ENCODE measurements around the gene C4orf36.

The C4orf36 gene

DNA sequence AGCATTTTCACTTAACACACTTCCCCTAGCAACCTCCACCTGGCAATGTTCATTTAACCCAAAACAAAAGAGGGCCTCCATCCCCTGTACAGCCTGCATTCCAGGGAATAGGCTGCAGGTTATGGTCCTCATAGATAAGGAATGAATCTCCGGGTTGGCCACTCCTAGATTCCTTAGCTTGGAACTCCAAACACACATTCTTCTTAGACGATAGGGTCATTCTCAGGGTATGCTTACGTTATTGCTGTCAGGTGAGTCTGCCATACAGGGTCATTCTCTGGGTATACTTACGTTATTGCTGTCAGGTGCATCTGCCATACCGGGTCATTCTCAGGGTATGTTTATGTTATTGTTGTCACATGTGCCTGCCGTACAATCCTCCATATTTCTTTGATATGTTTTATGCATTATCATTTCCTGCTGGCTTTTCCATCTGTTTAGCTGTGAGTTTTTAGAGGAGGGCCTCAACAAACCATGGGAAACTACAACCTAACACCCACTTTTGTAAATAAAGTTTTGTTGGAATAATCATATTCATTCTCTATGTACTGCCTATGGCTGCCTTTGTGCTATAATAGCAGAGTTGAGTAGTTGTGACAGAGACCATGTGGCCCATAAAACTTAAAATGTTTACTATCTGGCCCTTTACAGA, 34.3 kb upstream of the C4orf36 start:
- TF ChIP-seq TEAD4 (IDR thresholded peaks at IDR 0.05): no peak
- TF ChIP-seq, protein P1, sequence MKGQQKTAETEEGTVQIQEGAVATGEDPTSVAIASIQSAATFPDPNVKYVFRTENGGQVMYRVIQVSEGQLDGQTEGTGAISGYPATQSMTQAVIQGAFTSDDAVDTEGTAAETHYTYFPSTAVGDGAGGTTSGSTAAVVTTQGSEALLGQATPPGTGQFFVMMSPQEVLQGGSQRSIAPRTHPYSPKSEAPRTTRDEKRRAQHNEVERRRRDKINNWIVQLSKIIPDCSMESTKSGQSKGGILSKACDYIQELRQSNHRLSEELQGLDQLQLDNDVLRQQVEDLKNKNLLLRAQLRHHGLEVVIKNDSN (IDR thresholded peaks at IDR 0.05): no peak
- no peak for TF ChIP-seq TAF1 (IDR thresholded peaks at IDR 0.05; ENCODE audit: low read depth)
- TF ChIP-seq EGR1 (IDR thresholded peaks at IDR 0.05): no peak
- TF ChIP-seq, protein P2, sequence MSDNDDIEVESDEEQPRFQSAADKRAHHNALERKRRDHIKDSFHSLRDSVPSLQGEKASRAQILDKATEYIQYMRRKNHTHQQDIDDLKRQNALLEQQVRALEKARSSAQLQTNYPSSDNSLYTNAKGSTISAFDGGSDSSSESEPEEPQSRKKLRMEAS (IDR thresholded peaks at IDR 0.05): no peak
- TF ChIP-seq, protein P3, sequence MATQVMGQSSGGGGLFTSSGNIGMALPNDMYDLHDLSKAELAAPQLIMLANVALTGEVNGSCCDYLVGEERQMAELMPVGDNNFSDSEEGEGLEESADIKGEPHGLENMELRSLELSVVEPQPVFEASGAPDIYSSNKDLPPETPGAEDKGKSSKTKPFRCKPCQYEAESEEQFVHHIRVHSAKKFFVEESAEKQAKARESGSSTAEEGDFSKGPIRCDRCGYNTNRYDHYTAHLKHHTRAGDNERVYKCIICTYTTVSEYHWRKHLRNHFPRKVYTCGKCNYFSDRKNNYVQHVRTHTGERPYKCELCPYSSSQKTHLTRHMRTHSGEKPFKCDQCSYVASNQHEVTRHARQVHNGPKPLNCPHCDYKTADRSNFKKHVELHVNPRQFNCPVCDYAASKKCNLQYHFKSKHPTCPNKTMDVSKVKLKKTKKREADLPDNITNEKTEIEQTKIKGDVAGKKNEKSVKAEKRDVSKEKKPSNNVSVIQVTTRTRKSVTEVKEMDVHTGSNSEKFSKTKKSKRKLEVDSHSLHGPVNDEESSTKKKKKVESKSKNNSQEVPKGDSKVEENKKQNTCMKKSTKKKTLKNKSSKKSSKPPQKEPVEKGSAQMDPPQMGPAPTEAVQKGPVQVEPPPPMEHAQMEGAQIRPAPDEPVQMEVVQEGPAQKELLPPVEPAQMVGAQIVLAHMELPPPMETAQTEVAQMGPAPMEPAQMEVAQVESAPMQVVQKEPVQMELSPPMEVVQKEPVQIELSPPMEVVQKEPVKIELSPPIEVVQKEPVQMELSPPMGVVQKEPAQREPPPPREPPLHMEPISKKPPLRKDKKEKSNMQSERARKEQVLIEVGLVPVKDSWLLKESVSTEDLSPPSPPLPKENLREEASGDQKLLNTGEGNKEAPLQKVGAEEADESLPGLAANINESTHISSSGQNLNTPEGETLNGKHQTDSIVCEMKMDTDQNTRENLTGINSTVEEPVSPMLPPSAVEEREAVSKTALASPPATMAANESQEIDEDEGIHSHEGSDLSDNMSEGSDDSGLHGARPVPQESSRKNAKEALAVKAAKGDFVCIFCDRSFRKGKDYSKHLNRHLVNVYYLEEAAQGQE (IDR thresholded peaks at IDR 0.05; ENCODE audit: low read depth): no peak
- TF ChIP-seq EP300 (IDR thresholded peaks at IDR 0.05; ENCODE audit: borderline replicate concordance): no peak
- TF ChIP-seq YY1 (IDR thresholded peaks at IDR 0.05; ENCODE audit: low read depth): no peak
- no peak for TF ChIP-seq RAD21 (IDR thresholded peaks at IDR 0.05; ENCODE audit: low read depth)
- TF ChIP-seq TCF12 (IDR thresholded peaks at IDR 0.05; ENCODE audit: low read depth): no peak

DNA sequence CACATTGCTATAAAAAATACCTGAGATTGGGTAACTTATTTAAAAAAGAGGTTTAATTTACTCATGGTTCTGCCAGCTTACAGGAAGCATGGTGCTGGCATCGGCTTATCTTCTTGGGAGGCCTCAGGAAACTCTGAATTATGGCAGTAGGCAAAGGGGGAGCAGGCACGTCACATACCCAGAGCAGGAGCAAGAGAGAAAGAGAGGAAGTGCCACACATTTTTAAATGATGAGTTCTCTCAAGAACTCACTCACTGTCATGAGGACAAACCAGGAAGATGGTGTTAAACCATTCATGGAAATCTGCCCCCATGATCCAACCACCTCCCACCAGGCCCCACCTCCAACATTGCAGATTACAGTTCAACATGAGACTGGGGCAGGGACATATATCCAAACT, 32.6 kb upstream of the C4orf36 start:
- TF ChIP-seq EP300 (IDR thresholded peaks at IDR 0.05; ENCODE audit: borderline replicate concordance): peak; percentile 24; the same call in 1 of the 2 replicates
- no peak for TF ChIP-seq CREB1 (IDR thresholded peaks at IDR 0.05; ENCODE audit: low read depth)
- TF ChIP-seq TEAD4 (IDR thresholded peaks at IDR 0.05): no peak

DNA sequence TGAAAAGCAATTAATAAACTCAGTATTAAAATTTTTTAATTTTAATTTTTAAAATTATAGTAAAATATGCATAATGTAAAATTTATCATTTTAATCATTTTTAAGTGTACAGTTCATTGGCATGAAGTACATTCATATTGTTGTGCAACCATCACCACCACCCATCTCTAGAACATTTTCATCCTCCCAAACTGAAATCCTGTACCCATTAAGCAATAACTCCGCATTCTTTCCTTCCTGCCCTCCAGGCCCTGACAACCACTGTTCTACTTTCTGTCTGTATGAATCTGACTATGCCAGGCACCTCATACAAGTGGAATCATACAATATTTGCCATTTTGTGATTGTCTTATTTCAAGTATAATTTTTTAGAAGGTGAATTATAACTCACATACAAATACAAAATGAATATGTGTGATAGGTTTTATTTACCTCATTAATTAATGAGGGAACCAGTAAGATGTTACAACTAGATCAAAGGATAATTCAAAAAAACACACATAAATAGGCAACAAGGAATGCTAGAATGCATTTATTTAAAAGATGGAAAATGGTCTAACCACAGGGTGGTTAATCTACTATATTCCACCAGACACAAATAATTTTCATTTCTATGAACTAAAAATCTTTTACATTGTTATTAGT, 29.5 kb upstream of the C4orf36 start:
- no peak for TF ChIP-seq CREB1 (IDR thresholded peaks at IDR 0.05; ENCODE audit: low read depth)

DNA sequence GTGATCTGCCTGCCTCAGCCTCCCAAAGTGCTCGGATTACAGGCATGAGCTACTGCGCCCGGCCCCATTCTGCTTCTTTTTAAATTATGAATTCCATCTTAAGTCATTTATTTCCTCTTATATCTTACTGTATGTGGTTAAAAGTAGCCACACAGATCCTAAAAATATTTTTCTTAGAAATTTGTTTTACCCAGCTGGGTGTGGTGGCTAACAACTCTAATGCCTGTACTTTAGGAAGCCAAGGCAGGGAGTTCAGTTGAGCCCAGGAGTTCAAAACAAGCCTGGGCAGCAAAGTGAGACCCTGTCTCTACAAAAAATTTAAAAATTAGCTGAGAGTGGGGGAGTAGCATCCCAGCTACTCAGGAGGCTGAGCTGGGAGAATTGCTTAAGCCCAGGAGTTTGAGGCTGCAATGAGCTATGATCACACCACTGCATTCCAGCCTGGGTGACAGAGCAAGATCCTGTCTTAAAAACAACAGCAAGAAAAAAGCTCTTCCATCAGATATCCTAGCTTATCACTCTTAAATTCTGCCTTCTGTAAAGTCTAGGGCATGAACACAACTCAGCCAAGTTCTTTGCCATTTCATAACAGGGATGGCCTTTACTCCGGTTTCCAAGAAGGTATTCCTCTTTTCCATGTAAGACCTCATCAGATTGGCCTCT, 27.5 kb upstream of the C4orf36 start:
- TF ChIP-seq CREB1 (IDR thresholded peaks at IDR 0.05; ENCODE audit: low read depth) (no peak), EGR1 (IDR thresholded peaks at IDR 0.05) (no peak), TEAD4 (IDR thresholded peaks at IDR 0.05) (no peak), TAF1 (IDR thresholded peaks at IDR 0.05; ENCODE audit: low read depth) (no peak), EP300 (IDR thresholded peaks at IDR 0.05; ENCODE audit: borderline replicate concordance) (no peak)
- TF ChIP-seq, protein P3 (IDR thresholded peaks at IDR 0.05; ENCODE audit: low read depth): no peak

DNA sequence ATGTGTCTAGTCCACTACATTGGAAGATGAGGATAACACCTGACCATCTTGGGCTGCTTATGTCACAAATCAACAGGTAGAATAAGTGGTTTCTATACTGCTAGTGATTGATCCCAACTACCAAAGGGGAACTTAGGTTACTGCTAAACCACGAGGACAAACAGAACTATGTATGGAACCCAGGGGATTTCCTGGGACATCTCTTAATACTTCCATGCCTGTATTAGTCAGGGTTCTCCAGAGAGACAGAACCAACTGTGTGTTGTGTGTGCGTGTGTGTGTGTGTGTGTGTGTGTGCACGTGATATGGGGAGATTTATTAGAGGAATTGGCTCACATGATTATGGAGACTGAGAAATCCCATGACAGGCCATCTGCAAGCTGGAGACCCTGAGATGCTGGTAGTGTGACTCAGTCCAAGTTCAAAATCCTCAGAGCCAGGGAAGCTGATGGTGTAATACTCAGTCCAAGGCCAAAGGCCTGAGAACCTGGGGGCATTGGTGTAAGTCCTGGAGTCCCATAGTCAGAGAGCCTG, 26.4 kb upstream of the C4orf36 start:
- TF ChIP-seq, protein P1 (IDR thresholded peaks at IDR 0.05): no peak
- TF ChIP-seq RAD21 (IDR thresholded peaks at IDR 0.05; ENCODE audit: low read depth): no peak

DNA sequence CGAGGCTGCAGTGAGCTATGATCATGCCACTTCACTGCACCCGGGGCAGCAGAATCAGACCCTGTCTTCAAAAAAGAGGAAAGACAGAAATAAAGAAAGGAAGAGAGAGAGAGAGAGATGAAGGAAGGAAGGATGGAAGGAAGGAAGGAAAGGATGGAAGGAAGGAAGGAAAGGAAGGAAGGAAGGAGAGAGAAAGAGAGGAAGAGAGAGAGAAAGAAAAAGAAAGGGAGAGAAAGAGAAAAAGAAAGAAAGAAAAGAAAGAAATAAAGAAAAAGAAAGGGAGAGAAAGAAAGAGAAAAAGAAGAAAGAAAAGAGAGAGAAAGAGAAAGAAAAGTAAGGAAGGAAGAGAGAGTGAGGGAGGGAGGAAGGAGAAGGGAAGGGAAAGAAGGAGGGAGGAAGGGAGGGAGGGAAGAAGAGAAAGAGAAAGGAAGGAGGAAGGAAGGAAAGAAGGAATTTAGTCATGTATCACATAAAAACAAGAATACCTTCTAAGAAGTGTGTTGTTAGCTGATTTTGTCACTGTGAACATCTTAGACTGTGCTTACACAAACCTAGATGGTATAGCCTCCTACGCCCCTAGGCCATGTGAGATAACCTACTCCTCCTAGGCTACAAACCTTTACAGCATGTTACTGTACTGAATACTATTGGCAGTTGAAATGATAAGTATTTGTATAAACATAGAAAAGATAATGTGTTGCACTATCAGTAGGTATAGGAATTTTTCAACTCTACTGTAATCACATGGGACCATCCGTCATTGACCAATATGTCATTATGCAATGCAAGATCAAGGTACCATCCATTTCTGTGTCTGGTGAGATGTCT, 25.2 kb upstream of the C4orf36 start:
- TF ChIP-seq, protein P1 (IDR thresholded peaks at IDR 0.05): no peak
- no peak for TF ChIP-seq EP300 (IDR thresholded peaks at IDR 0.05; ENCODE audit: borderline replicate concordance)
- no peak for TF ChIP-seq ZBTB7A (IDR thresholded peaks at IDR 0.05; ENCODE audit: low read depth)
- no peak for TF ChIP-seq YY1 (IDR thresholded peaks at IDR 0.05; ENCODE audit: low read depth)
- no peak for TF ChIP-seq EGR1 (IDR thresholded peaks at IDR 0.05)
- no peak for TF ChIP-seq CREB1 (IDR thresholded peaks at IDR 0.05; ENCODE audit: low read depth)
- no peak for TF ChIP-seq TCF12 (IDR thresholded peaks at IDR 0.05; ENCODE audit: low read depth)
- TF ChIP-seq FOXM1 (IDR thresholded peaks at IDR 0.05; ENCODE audit: borderline replicate concordance, low read depth): no peak
